GM20000 (cell line): Measurements from ENCODE around the gene FRAT1.

Experiments
- DNase-seq: peaks from one replicate; pipeline ENCODE4 v3.0.0; 2012; ENCODE audit warnings: low spot score
- TF ChIP-seq, protein P1 (sequence below): IDR thresholded peaks from 2 replicates; pipeline ENCODE4 v1.5.1; 2012; ENCODE audit warnings: mild to moderate bottlenecking, control low read depth; ENCODE audit errors: extremely low read depth, missing control alignments

FRAT1 gene, protein sequence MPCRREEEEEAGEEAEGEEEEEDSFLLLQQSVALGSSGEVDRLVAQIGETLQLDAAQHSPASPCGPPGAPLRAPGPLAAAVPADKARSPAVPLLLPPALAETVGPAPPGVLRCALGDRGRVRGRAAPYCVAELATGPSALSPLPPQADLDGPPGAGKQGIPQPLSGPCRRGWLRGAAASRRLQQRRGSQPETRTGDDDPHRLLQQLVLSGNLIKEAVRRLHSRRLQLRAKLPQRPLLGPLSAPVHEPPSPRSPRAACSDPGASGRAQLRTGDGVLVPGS

DNA sequence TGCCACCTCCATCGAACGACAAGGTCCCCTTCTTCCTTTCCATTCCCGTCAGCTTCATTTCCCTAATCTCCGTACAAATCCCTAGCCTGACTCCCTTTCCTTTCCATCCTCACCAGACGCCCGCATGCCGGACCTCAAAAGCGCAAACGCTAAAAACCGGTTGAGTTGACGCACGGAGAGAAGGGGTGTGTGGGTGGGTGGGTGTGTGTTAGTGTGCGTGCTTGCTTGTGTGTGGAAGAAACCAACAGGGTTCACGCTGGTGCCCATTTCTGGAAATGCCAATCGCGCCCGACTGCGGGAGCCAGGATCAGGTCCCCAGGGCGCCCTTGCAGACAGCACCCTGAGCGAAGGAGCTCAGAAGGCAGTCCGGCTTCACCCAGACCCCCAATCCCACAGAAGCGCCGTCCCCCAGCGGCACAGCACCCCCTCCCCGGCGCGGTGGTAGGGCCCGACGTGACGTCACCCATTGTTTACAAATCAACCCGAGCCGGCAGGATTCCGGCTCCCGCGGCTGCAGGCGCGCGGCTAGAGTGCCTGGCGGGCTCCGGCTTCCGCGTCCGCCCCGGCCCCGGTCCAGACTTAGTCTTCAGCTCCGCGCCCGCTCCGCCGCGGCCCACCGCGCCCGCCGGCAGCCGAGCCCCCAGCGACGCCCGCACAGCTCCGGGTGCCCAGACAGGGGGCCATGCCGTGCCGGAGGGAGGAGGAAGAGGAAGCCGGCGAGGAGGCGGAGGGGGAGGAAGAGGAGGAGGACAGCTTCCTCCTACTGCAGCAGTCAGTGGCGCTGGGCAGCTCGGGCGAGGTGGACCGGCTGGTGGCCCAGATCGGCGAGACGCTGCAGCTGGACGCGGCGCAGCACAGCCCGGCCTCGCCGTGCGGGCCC lies at the start of gene FRAT1:
Gene FRAT1 (plus strand): TSS at position 500 of the 880 bp plus-strand sequence. CDS start 183 bp downstream, at position 683.
- peak; percentile 86 for DNase-seq
- TF ChIP-seq, protein P1, sequence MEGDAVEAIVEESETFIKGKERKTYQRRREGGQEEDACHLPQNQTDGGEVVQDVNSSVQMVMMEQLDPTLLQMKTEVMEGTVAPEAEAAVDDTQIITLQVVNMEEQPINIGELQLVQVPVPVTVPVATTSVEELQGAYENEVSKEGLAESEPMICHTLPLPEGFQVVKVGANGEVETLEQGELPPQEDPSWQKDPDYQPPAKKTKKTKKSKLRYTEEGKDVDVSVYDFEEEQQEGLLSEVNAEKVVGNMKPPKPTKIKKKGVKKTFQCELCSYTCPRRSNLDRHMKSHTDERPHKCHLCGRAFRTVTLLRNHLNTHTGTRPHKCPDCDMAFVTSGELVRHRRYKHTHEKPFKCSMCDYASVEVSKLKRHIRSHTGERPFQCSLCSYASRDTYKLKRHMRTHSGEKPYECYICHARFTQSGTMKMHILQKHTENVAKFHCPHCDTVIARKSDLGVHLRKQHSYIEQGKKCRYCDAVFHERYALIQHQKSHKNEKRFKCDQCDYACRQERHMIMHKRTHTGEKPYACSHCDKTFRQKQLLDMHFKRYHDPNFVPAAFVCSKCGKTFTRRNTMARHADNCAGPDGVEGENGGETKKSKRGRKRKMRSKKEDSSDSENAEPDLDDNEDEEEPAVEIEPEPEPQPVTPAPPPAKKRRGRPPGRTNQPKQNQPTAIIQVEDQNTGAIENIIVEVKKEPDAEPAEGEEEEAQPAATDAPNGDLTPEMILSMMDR = no peak

DNA sequence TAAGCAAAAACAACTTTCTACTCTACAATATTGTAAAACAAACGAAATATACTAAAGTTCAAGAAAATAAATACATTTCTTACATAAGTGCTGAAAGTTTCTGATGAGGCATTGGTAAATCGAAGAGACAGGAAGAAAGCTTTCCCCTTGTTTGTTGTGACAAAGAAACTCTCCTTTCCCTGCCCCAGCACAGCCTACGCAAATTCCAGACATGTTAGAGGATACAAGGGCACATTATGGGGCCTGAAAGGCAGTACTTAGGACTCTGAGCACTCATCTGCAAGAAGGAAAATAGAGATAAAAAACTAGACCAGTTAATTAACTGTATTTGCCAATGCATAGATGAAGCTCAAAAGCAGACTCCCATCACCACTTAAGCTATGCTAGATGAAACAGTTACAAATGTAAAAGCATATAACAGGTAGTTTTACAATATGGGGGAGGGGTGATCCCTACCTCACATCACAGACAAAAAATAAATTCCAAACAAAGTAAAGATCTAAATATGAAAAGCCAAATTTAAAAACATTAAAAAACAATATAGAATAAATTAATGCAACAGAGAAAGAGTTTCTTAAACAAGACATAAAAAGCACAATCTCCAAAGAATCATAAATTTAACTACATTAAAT lies 48.4 kb upstream of the FRAT1 start:
- no peak for DNase-seq
- TF ChIP-seq, protein P1 = no peak

DNA sequence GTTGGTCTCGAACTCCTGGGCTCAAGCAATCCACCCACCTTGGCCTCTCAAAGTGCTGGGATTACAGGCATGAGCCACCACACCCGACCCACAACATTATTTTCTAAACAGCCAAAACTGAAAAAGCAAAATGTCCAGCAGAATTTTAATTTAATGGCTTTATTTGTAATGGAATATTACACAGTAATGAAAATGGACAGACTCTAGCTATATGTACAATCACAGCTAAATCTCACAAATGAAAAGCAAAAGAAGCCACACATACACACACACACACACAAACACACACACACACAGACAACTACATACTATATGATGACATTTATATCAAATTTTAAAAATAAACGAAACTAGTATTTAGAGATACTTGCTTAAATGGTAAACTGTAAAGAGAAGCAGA lies 45.4 kb upstream of the FRAT1 start:
- no peak for DNase-seq
- TF ChIP-seq, protein P1 = no peak

DNA sequence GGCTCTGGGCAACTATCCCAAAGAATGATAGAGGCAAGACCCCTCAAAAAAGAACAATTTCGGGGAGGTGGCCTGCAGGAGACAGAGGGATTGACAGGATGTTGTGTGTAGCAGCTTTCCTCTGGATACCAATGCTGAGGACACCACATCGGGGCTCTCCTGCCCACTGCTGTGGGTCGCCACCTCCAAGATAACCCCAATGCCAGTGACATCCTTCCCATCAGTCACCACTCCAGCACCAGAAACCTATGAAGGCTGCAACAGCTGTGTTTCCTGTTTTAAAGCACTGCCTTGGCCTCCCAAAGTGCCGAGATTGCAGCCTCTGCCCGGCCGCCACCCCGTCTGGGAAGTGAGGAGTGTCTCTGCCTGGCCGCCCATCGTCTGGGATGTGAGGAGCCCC lies 44.2 kb upstream of the FRAT1 start:
- TF ChIP-seq, protein P1 = no peak
- DNase-seq = no peak

DNA sequence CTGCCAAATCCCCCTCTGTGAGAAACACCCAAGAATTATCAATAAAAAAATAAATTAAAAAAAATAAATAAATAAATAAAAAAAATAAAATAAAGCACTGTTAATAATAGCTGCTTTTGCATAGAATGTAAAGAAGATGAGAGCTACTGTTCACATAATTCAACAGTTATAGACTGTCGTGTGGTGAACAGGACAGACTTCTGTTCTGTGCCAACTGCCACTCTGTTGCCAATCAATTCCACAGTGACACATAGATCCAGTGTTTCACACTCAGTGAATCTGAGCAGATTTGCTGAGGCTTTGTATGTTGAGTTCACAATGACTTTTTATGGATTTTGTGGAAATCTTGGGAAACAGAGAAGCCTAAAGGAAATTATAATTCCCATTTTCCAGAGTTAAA lies 41.5 kb upstream of the FRAT1 start:
- DNase-seq = no peak
- TF ChIP-seq, protein P1 = no peak

DNA sequence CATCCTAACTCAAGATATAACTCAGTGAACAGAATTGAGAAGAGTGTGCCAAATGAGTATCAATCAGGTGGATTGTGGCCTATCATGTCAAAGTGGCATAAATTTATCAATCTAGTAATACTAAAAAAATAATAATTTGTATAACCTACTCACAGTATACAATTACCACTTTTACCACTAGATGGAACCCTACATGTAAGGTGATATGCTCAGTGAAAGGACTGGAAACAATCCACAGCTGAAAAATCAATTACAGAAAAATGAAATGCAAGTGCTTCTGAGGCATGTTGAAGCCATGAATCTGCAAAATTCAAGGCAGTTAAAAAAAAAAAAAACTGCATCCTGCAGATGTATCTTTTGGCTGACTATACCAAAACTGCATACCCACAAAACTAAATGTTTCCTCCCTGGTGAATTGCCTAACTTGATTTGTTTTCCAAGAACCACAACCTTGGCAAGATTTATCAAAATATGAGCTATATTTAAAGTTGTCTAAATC lies 40.5 kb upstream of the FRAT1 start:
- TF ChIP-seq, protein P1 = peak; percentile 13
- peak; percentile 46 for DNase-seq
